ENCODE data around the gene DIS3L2. TPM values are rescaled to one million over a fixed set of nuclear protein-coding genes. Genes with fewer than 3 reads are reported as not detected.

DIS3L2 gene
- total and polyA plus RNA-seq, 2 experiments from 2014 or later = 9.3 to 15.6 TPM

DNA sequence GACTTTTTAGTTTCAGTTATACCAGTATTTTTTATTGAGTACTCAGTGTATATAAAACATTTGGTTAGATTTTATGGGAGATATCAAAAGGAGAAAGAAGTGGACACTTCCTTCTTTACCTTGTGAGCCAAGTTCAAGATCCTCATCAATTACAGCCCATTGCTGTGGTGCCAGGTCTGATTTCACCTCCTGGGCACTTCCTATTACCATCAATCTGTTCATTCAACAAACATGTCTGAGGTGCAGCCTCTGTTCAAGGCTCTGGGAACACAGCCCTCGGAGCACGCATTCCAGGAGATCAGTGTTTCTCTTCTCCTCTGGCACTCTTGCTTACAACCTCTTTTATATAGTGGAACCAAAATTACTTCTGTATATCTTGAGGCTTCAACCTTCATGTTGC, 245.7 kb downstream of the DIS3L2 start:
- no peaks in the 10 kb centered on the region for H3K79me2 ChIP-seq (ENCODE audit: insufficient read depth)
- no peak for DNase-seq

DNA sequence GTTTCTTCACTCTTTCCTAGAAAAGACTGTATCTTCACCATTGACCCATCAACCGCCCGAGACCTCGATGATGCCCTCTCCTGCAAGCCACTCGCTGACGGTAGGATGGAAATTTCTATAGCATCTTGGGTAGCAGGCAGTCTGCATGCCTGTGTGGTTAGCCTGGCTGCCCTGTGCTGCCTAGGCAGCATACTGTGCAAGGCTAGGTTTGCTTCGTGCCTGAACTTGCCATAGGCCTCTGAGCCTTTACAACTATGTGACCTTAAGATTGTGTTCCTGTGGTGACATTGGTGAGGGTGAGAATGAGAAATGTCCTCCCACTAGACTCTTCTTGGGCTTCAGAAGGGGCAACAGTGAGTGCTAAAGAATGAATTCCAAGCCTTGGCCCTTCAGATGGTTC, 248.8 kb downstream of the DIS3L2 start:
- Histone ChIP-seq H3K27ac (no peak overlapping the region), H3K79me2 (ENCODE audit: insufficient read depth) (no peaks in the 10 kb centered on the region), H3K4me1 (ENCODE audit: insufficient read depth) (no peaks in the 10 kb centered on the region), H3K9me3 (ENCODE audit: low read depth) (no peaks in the 10 kb centered on the region), H3K36me3 (ENCODE audit: low read depth) (no peaks in the 10 kb centered on the region), H4K20me1 (ENCODE audit: insufficient read depth) (no peaks in the 10 kb centered on the region), H3K27me3 (replicated peaks; ENCODE audit: insufficient read depth) (no peaks in the 10 kb centered on the region), H3F3A (ENCODE audit: insufficient read depth) (no peaks in the 10 kb centered on the region), H3K9ac (no peak overlapping the region), H3K4me3 (no peak overlapping the region), H3K4me2 (ENCODE audit: unreplicated experiment) (no peak overlapping the region), H2AFZ (no peak overlapping the region), H3K9me2 (ENCODE audit: insufficient read depth) (no peaks in the 10 kb centered on the region)
- TF ChIP-seq EZH2phosphoT487 (IDR thresholded peaks at IDR 0.05; ENCODE audit: insufficient read depth, low read depth) (no peak), EZH2 (IDR thresholded peaks at IDR 0.05; ENCODE audit: insufficient read depth, poor library complexity, severe bottlenecking) (no peak)
- 94 to 98% methylated on average over 6 of the region's 6 CpGs for WGBS, 2 experiments (ENCODE audit: low coverage in 1 of 2, low lambda C conversion rate in 2 of 2, missing lambda C conversion rate in 2 of 2)
- no peak for DNase-seq
- in situ Hi-C loops (cut with MboI) = no loop called here

More for the DNA sequence above, 245.7 kb downstream of the DIS3L2 start:
- 100% methylated on average over 2 of the region's 2 CpGs for WGBS, 2 experiments (ENCODE audit: low coverage in 1 of 2, low lambda C conversion rate in 2 of 2, missing lambda C conversion rate in 2 of 2)
- H3K27ac ChIP-seq = no peak overlapping the region
- in situ Hi-C loops (cut with MboI) = no loop called here
- H2AFZ ChIP-seq = no peak overlapping the region
- H3K36me3 ChIP-seq (ENCODE audit: low read depth) = no peaks in the 10 kb centered on the region
- no peaks in the 10 kb centered on the region for H3K27me3 ChIP-seq (replicated peaks; ENCODE audit: insufficient read depth)
- H3K9me2 ChIP-seq (ENCODE audit: insufficient read depth) = no peaks in the 10 kb centered on the region
- TF ChIP-seq EZH2phosphoT487 (IDR thresholded peaks at IDR 0.05; ENCODE audit: insufficient read depth, low read depth) = no peak
- TF ChIP-seq EZH2 (IDR thresholded peaks at IDR 0.05; ENCODE audit: insufficient read depth, poor library complexity, severe bottlenecking) = no peak
- H3F3A ChIP-seq (ENCODE audit: insufficient read depth) = 0 out of 2 replicates have a peak, but pooled peaks cover 11% of the 10 kb centered on the region
- no peak overlapping the region for H3K4me2 ChIP-seq (ENCODE audit: unreplicated experiment)
- no peak overlapping the region for H3K9ac ChIP-seq
- no peak overlapping the region for H3K4me3 ChIP-seq
- peaks cover 13% of the 10 kb centered on the region for H3K4me1 ChIP-seq (ENCODE audit: insufficient read depth)
- no peaks in the 10 kb centered on the region for H4K20me1 ChIP-seq (ENCODE audit: insufficient read depth)
- H3K9me3 ChIP-seq (ENCODE audit: low read depth) = no peaks in the 10 kb centered on the region

DNA sequence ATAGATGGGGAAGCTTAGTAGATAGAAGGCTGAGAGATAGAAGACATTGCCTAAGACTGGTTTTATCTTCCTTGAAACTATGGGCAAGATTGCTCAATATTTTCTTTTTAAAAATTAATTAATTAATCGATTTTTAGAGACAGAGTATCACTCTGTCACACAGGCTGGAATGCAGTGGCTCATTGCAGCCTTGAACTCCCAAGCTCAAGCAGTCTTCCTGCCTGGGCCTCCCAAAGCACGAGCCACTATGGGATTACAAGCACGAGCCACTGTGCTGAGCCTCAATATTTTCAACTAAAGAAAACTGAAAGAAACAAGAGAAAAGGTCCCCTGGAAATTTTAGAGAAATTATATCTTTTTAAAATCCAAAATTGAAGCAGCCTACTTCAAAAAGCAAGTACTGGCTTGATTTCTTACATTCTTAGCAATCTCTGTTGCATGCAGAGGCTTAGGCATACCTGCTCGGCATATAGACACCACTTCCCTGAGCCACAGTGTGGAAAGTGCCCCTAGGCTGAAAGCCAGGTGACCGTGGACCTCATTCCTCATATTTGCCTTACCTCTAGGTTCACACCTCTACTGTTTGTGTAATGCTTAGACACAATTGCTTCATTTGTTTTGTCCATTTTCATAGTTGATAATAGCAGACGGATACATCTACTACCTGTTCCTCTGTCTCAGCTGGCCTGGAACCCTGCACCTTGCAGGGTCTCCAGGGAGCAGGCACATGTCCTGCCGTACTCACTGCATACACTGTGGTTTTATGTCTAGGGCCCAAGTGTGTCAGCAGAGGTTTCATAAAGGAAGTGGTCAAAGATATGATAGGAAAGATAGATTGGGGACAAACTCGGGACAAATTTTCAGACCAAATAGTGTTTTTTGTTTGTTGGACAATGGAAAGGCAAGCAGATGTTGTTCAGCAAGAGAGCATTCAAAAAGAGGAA, 250.5 kb downstream of the DIS3L2 start:
- in situ Hi-C loops (cut with MboI) = no loop called here
- DNase-seq = no peak
- TF ChIP-seq EZH2phosphoT487 (IDR thresholded peaks at IDR 0.05; ENCODE audit: insufficient read depth, low read depth) (no peak), EZH2 (IDR thresholded peaks at IDR 0.05; ENCODE audit: insufficient read depth, poor library complexity, severe bottlenecking) (no peak)
- no peak overlapping the region for H3K4me2 ChIP-seq (ENCODE audit: unreplicated experiment)
- H3K27me3 ChIP-seq (replicated peaks; ENCODE audit: insufficient read depth) = no peaks in the 10 kb centered on the region
- H3F3A ChIP-seq (ENCODE audit: insufficient read depth) = no peaks in the 10 kb centered on the region
- H3K9me3 ChIP-seq (ENCODE audit: low read depth) = no peaks in the 10 kb centered on the region
- no peaks in the 10 kb centered on the region for H3K9me2 ChIP-seq (ENCODE audit: insufficient read depth)
- no peak overlapping the region for H3K27ac ChIP-seq
- no peaks in the 10 kb centered on the region for H3K79me2 ChIP-seq (ENCODE audit: insufficient read depth)
- H3K9ac ChIP-seq = no peak overlapping the region
- H3K36me3 ChIP-seq (ENCODE audit: low read depth) = no peaks in the 10 kb centered on the region
- WGBS, 2 experiments (ENCODE audit: low coverage in 1 of 2, low lambda C conversion rate in 2 of 2, missing lambda C conversion rate in 2 of 2) = 96 to 97% methylated on average over 8 of the region's 8 CpGs
- no peak overlapping the region for H3K4me3 ChIP-seq
- no peaks in the 10 kb centered on the region for H4K20me1 ChIP-seq (ENCODE audit: insufficient read depth)
- no peak overlapping the region for H2AFZ ChIP-seq
- H3K4me1 ChIP-seq (ENCODE audit: insufficient read depth) = no peaks in the 10 kb centered on the region

DNA sequence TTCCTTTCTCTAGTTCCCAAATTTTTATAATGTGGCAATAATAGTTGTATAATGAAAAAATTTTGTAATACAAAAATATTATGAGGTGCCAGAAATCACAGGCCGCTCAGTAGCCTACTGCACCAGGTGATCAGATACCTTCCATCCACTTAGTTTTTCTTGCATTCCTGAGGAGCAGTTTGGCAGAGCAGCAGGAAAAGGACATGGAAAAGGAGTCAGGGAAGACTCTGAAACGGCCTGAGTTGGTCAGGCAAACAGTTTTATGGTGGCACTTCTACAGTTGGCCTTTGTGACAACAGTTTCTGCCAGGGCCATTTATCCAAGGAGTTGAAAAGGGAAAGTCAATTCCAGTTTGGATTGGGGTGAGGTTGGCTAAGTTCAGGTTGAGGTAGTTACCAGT, 251.7 kb downstream of the DIS3L2 start:
- Histone ChIP-seq H3K9me3 (ENCODE audit: low read depth) (no peaks in the 10 kb centered on the region), H3K4me3 (no peak overlapping the region), H3F3A (ENCODE audit: insufficient read depth) (no peaks in the 10 kb centered on the region), H2AFZ (no peak overlapping the region), H3K9ac (no peak overlapping the region), H3K36me3 (ENCODE audit: low read depth) (no peaks in the 10 kb centered on the region), H3K79me2 (ENCODE audit: insufficient read depth) (no peaks in the 10 kb centered on the region), H4K20me1 (ENCODE audit: insufficient read depth) (no peaks in the 10 kb centered on the region), H3K9me2 (ENCODE audit: insufficient read depth) (no peaks in the 10 kb centered on the region), H3K27ac (no peak overlapping the region), H3K4me2 (ENCODE audit: unreplicated experiment) (no peak overlapping the region), H3K4me1 (ENCODE audit: insufficient read depth) (no peaks in the 10 kb centered on the region), H3K27me3 (replicated peaks; ENCODE audit: insufficient read depth) (no peaks in the 10 kb centered on the region)
- in situ Hi-C loops (cut with MboI) = no loop called here
- WGBS, 2 experiments (ENCODE audit: low coverage in 1 of 2, low lambda C conversion rate in 2 of 2, missing lambda C conversion rate in 2 of 2) = 58% methylated on average over 2 of the region's 2 CpGs
- DNase-seq = no peak
- no peak for TF ChIP-seq EZH2 (IDR thresholded peaks at IDR 0.05; ENCODE audit: insufficient read depth, poor library complexity, severe bottlenecking)
- TF ChIP-seq EZH2phosphoT487 (IDR thresholded peaks at IDR 0.05; ENCODE audit: insufficient read depth, low read depth) = no peak
